Measurements from ENCODE around the gene GNPDA1.
A peak's percentile ranks its signal among the peaks of the same experiment; 100 is the strongest.
"Not testable (repeated sequence)": the region's sequence is repeated elsewhere in the genome, so short reads cannot be mapped to it uniquely, and the experiment has no call there.

GNPDA1 gene

DNA sequence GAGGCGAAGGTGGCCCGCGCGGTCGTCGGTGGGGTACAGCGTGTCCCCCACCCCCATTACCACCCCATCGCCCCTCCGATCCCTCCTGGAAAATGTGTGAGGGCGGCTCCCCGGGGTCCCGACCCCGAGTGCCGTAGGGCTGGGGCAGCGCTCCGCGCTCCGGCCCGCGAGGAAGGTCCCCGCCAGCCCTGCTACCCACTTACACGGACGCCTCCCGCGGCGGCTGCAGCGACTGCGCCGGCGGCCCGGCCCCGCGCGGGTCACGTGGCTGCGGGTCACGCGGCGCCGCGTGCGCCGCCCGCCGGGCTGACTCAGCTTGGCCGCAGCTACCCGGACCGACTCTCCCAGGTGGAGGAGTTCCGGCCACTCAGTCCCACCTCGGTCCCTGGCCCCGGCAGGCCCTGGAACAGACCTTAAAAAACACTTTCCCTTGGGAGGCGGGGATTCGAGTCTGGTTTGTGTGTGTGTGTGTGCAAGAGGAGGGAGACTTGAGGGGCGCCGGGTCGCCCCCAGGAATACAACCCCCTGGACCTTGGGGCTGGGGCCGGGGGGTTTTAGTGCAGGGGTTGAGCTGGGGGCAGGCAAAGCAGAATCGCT, at the start of gene GNPDA1:
TSS of gene GNPDA1 (minus strand) at position 236 of the 597 bp plus-strand sequence. CDS start 992 bp downstream, outside the sequence.
- DNase-seq (ENCODE audit: low read depth) = peak; percentile 44

DNA sequence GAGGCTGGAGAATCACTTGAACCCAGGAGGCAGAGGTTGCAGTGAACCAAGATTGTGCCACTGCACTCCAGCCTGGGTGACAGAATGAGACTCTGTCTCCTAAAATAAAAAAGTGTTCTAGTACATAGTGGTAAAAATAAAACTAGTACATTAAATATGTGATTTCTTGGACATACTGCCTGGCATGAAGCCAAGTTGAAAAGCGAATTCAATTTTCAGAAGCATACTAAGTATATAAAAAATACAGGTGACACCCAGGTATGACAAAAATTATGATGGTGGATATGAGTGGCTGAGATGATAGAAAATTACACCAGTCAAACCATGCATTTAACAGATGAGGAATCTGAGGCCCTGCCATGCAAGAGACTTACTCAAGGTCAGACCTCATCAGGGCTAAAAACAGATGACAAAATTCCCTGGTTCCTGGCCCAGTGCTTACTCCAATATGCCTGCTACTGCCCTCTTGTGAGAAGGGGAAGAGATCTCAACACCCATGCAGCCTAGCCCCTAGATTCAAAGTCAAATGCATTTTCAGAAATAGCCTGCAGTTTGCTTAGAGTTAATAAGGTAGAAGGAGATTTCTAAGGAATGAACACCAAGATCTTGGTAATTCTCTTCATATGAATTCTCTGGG, 46.6 kb upstream of the GNPDA1 start:
- peak; percentile 46 for DNase-seq (ENCODE audit: low read depth)

GRCh38 chr5:142057697-142058056, 44.9 kb upstream of the GNPDA1 start:
- DNase-seq (ENCODE audit: low read depth) = no peak

DNA sequence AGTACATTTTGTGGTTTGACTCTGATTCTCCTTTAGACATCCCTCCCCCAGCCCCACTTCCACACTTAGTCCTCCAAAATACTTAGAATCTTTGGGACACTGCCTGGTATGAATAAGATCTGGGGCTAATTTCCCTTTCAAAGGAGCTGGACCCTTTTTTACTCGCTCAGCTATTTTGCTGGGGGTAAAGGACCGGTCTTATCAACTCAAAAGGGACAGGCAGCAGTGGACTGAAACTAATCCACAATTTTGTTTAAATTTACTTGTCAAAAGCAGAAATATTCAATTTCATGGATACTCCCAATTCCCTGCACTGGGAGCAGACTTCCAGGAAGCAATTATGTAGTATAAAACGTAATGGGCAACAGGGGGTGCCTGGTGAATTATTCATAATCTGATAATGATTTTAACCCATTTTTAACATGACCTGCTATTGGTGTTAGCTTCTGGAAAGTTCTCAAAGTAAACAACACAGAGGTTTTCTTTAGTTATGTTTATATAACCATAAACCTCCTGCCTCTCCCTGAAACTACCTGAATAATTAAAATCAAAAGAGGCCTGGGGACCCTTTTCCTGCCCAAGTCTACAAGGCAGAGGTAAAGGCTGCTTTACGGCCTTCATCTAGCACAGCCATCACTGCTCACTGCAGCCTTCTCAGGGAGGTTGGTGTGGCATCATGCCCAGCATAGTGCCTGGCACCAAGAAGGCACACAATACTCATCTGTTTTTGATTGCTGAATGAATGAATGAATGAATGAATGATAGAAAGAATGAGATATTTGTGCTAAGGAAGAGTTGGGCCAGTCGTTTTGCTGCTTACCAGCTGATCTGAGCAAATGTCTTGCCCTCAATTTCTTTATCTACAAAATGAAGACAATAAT, 44.2 kb upstream of the GNPDA1 start:
- DNase-seq (ENCODE audit: low read depth) = no peak

DNA sequence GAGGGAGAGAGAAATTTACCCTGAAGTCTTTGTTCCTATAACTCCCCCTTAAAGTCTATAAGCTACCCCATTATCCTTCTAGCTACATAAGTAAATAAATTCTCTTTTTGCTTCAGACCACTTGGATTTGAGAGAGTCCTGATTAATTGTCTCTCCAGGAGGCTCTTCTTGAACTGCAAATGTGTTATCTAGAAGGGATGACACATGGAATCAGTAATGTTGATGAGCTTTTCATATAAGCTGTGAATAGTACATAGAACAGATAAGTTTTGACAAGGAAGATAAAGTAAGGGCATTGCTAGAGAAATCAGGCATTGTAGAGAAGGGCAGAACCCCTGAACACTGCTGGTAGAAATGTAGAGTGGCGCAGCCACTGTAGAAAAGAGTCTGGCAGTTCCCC, 42.5 kb upstream of the GNPDA1 start:
- DNase-seq (ENCODE audit: low read depth) = no peak

- peak; percentile 55 for DNase-seq (ENCODE audit: low read depth)
Measured at GRCh38 chr5:142053426-142054151, 40.8 kb upstream of the GNPDA1 start.

DNA sequence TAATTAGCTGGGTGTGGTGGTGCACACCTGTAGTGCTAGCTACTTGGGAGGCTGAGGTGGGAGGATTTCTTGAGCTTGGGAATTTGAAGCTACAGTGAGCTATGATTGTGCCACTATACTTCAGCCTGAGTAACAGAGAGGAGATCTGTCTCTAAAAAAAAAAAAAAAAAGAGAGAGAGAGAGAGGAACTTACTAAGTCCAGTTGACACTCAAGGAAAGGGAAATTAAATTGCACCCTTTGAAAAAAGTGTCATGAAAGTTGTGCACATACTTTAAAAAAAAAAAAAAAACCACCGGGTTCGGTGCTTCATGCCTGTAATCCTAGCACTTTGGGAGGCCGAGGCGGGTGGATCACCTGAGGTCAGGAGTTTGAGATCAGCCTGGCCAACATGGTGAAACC, 39.2 kb upstream of the GNPDA1 start:
- not testable (repeated sequence) for DNase-seq (ENCODE audit: low read depth)

- DNase-seq (ENCODE audit: low read depth) = no peak
Measured at GRCh38 chr5:142048272-142048671, 35.4 kb upstream of the GNPDA1 start.

DNA sequence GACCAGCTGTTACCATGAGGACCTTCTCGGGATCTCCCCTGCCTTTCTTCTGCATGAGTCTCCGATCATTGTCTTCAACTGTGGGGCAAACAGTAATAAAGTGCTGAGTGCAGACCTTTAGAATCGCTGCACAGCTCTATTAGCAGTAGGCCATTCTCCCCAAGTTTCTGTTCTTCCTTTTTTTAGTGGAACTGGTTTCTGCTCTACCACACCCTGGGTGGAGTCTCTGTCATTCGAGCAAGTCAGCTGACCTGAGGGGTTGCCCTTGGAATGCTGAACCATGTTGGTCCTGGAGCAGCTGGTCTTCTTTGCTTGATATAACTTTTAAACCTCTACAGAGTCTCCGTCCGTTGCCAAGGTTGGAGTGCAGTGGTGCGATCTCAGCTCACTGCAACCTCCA, 33.4 kb upstream of the GNPDA1 start:
- no peak for DNase-seq (ENCODE audit: low read depth)

GRCh38 chr5:142040881-142041280, 28.1 kb upstream of the GNPDA1 start:
- not testable (repeated sequence) for DNase-seq (ENCODE audit: low read depth)

DNA sequence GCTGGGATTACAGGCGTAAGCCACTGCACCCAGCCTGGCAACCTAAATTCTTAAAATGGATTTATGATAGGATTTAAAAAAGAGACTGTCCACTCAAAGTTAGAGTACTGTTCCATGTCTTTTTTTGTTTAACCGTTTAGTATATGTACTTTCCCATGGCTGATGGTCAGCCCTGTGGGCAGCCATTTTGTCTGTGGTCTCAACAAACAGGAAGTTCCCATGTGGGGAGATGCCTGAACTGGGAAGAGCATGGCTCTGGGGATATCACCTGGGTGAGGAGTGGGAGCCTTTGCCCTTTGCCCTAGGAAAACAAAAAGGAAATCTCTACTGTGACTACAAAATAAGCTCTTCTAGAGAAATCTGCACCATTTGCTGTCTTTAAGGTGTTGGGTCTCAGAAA, 27.5 kb upstream of the GNPDA1 start:
- DNase-seq (ENCODE audit: low read depth) = no peak

DNA sequence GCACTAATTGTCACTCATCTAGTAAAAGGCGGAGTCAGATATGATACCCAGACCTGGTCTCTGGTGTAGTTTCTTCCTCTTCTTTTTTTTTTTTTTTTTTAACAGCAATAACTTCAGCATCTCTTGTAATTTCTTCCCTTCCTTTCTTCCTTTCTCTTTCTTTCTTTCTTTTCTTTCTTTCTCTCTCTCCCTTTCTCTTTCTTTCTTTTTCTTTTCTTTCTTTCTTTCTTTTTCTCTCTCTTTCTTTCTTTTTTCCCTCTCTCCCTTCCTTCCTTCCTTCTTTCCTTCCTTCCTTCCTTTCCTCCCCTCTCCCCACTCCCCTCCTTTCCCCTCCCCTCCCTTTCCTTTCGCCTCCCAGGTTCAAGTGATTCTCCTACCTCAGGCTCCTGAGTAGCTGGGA, 25.9 kb upstream of the GNPDA1 start:
- DNase-seq (ENCODE audit: low read depth) = no peak

DNA sequence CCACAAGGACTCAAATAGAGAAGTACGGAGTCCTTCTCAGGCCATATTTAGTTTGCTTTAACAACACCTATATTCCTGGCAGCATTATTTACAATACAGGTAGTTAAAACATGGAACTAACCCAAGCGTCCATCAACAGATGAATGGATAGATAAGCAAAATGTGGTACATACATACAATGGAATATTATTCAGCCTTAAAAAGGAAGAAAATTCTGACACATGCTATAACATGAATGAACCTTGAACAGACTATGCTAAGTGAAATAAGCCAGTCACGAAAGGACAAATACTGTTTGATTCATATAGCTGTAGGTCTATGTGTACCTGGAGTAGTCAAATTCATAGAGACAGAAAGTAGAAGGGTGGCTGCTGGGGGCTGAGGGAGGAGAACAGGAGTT, 24.8 kb upstream of the GNPDA1 start:
- not testable (repeated sequence) for DNase-seq (ENCODE audit: low read depth)

- DNase-seq (ENCODE audit: low read depth) = no peak
Measured at GRCh38 chr5:142036918-142037317, 24.1 kb upstream of the GNPDA1 start.

DNA sequence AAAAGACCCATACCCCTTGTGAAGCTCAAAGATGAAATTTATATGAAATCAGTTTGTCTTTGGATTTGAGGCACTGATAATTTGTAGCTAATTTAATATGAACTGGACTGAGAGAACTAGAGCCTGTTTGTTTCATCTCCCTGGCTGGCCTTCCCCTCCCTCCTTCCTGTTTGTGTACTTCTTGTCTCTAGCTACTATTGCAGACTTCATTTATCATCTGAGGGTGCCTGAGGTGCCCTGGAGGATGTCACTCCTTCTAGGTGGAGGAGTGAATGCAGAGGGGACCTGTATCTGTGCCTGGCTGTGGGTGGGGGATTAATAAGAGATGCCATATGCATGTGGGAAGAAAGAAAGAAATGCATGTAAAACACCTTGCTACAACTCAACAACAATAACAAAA, 22.2 kb upstream of the GNPDA1 start:
- no peak for DNase-seq (ENCODE audit: low read depth)

GRCh38 chr5:142033632-142034567, 21.1 kb upstream of the GNPDA1 start:
- DNase-seq (ENCODE audit: low read depth) = not testable (repeated sequence)

- DNase-seq (ENCODE audit: low read depth) = no peak
Measured at GRCh38 chr5:142032747-142033631, 20.2 kb upstream of the GNPDA1 start.

DNA sequence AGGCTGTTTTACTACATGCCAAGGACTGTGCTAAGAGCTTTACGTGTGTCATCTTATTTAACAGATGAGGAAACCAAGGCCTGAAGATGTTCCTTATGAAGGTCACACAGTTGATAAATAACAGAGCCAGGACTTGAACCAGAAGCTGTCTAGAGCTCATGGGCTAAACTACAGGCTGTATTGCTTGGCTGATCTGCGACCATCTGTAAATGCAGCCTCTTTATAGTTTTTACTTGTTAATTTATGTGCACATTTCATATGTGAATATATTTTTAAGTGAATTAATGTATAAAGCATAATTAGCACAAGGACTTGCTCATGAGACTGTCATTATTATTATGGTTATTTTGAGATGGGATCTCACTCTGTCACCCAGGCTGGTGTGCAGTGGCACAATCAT, 19.3 kb upstream of the GNPDA1 start:
- DNase-seq (ENCODE audit: low read depth) = no peak

GRCh38 chr5:142025637-142026036, 12.8 kb upstream of the GNPDA1 start:
- no peak for DNase-seq (ENCODE audit: low read depth)

GRCh38 chr5:142024771-142025304, 12.0 kb upstream of the GNPDA1 start:
- peak; percentile 53 for DNase-seq (ENCODE audit: low read depth)
